GM18505 (cell line): ENCODE data around the gene TRIM72.
"Not testable (repeated sequence)": the region's sequence is repeated elsewhere in the genome, so short reads cannot be mapped to it uniquely, and the experiment has no call there.

Source experiments
- ATAC-seq: cut with Tn5 transposase; IDR thresholded peaks from one replicate; pipeline ENCODE4 v1.9.1; 2021; ENCODE audit not compliant: unreplicated experiment
- POLR2A ChIP-seq: IDR thresholded peaks from 4 replicates; pipeline ENCODE4 v1.6.1; 2011; ENCODE audit warnings: borderline replicate concordance; ENCODE audit not compliant: insufficient read depth, insufficient read length; ENCODE audit errors: extremely low read depth

The TRIM72 gene

DNA sequence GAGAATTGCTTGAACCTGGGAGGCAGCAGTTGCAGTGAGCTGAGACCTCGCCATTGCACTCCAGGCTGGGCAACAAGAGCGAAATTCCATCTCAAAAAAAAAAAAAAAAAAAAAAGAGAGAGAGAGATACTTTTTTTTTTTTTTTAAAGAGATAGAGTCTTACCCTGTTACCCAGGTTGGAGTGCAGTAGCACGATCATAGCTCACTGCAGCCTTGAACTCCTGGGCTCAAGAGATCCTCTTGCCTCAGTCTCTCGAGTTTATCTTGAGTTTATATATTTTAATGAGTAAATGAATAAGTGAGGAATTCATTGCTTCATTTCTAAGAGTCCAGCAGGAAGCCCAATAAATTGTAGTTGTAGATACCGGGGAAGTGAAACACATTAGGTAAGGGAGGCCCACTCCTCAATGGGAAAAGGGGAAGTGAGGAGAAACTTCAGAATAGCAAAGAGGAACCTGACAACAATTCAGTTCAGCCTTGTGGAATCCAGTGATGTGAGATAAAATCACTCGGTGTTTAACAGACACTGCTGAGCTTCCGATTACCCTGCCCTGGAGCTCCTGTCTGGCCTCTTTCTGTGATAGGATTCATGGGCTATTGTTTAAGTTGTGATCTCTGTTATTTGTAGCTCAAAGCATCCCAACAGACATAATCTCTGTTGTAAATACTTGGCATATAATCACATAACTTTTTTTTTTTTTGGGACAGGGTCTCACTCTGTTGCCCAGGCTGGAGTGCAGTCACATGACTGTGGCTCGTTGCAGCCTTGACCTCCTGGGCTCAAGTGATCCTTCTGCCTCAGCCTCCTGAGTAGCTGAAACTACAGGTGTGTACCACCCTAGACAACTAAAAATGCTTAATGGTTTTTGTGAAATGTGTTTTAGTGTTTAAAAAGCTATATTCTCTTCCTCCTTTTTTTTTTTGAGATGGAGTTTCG, 30.1 kb downstream of the TRIM72 start:
- ATAC-seq, result peak; percentile 61
- no peak for TF ChIP-seq POLR2A

DNA sequence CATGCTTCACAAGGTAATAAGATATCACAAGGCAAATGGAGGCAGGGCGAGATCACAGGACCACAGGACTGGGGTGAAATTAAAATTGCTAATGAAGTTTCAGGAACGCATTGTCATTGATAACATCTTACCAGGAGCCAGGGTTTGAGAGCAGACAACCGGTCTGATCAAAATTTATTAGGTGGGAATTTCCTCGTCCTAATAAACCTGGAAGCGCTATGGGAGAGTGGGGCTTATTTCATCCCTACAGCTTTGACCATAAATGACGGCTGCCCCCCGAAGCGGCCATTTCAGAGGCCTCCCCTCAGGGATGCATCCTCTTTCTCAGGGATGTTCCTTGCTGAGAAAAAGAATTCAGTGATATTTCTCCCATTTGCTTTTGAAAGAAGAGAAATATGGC, 31.7 kb downstream of the TRIM72 start:
- not testable (repeated sequence) for ATAC-seq

- no peak for ATAC-seq
- no peak for TF ChIP-seq POLR2A
Observed at GRCh38 chr16:31246296-31246695, 32.4 kb downstream of the TRIM72 start.

DNA sequence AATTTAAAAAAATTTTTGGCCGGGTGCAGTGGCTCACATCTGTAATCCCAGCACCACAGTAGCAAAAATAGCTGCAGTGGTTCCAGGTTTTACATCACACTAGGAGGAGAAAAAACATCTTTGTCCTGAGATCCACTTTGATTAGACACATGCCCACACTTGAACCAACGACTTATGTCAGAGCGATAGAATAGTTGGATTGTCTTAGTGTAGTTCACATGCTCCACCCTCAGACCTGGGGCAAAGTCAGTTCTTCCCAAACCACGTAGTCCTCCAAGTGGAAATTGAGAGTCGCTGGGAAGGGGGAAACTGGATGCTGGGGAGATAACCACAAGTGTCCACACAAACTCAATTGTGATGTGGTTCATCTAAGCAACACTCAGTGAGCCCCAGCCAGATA, 34.4 kb downstream of the TRIM72 start:
- no peak for ATAC-seq
- no peak for TF ChIP-seq POLR2A

DNA sequence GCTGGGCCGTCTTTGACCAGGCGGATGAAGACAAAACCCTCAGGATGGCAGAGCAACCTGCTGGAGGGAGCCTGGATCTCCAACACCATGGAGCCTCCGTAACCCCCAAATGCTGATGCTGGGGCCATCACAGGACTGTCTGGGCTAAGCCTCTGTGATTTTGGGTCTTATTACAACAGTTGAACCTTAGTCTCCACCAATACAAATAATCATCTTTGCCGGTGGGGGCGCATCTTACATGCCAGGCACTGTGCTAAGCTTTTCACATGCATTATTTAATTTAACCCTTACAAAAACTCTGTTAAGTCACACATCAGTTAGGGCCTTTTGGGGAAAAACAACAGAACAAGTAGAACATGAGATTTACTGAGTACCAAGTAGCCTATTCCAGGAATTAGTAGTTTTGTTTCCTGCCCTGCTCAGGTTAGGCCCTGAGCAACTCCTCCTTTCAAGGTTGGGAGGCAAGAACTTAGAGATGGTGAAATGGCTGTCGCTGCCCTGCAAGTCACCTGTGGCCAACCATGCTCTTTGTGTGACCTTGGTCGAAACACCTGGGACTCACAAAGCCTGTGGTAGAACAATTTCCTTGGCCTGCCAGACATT, 37.0 kb downstream of the TRIM72 start:
- no peak for ATAC-seq
- TF ChIP-seq POLR2A, result no peak

DNA sequence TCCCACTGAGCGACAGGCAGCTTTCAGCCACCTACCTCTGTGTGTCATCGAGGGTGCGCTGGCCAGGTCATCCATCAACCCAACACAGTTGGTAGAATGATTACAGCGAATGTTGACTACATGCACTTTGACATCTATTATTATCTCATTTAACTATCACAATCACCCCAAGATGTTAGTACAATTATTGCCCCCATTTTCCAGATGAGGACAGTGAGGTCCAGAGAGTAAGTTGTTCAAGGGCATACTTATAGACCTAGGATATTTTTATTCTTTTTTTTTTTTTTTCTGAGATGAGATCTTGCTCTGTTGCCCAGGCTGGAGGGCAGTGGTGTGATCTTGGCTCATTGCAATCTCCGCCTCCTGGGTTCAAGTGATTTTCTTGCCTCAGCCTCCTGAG, 37.5 kb downstream of the TRIM72 start:
- no peak for ATAC-seq
- no peak for TF ChIP-seq POLR2A

GRCh38 chr16:31253642-31254045, 39.7 kb downstream of the TRIM72 start:
- no peak for TF ChIP-seq POLR2A
- no peak for ATAC-seq

GRCh38 chr16:31256466-31256865, 42.5 kb downstream of the TRIM72 start:
- no peak for TF ChIP-seq POLR2A
- no peak for ATAC-seq

- no peak for TF ChIP-seq POLR2A
- no peak for ATAC-seq
Observed at GRCh38 chr16:31258366-31258765, 44.4 kb downstream of the TRIM72 start.

DNA sequence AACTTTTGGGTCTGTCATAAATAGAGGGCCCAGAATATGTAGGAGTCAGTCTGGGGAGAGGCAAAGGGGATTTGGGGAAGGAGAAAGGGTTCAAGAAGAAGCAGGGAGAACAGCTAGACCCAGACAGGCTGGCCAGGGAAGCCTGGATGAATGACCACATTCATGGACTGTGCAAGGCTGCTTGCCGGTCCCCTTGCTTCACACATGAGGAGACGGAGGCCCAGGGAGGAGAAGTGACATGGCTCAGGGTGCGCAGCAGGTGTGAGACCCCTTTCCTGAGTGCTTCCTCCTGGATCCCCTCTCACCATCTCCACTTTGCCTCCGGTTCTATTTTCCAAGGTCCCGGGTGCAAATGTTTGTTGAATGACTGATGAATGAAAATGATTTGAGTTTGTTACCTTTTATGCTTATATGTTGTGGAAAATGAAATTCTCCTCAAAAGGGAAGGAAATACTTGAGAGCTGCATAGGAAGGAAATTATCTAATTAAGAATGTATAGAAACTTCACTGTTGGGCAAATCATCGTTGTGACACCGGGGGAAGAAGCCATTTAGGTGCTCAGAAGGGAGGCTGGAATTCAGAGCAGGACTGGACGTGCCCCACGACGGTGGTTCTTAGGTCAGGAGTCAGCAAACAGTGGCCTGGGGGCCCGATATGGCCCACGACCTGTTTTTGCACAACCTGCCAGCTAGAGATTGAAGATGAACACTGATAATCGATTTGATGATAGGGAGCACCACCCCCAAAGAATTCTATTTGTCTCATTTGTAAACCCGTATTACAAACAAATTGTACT, 46.4 kb downstream of the TRIM72 start:
- no peak for TF ChIP-seq POLR2A
- no peak for ATAC-seq

GRCh38 chr16:31262084-31262483, 48.2 kb downstream of the TRIM72 start:
- no peak for ATAC-seq
- TF ChIP-seq POLR2A, result no peak

DNA sequence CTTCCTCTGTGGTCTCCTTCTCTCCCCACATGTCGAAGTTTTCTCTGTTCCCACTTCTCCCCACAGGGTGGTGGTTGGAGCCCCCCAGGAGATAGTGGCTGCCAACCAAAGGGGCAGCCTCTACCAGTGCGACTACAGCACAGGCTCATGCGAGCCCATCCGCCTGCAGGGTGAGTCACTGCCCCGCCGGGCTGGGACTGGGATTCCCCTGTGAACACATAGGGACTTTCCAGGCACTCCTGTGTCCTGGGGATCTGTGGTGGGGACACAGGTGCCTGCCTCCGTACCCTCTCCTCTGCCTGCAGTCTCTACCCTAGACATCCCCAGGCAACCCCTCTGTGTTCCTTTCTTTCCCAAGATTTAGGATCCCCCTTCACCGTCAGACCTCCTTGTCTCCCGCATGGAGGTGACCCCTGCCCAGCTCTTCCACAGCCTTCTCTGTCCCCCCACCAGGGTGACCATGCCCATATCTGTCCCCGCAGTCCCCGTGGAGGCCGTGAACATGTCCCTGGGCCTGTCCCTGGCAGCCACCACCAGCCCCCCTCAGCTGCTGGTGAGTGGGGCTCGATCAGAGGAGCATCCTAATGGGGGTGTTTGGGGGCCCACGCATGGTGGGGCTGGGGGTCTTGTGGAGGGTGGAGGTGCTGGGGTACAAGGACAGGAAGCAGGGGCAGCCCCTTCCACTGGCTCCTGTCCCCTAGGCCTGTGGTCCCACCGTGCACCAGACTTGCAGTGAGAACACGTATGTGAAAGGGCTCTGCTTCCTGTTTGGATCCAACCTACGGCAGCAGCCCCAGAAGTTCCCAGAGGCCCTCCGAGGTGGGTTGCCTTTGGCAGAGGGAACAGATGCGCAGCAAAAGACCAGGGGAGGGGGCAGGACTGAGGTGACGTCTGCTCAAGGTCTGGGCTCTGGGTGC, 51.7 kb downstream of the TRIM72 start:
- ATAC-seq, result peak; percentile 86
- TF ChIP-seq POLR2A, result peak; percentile 22

DNA sequence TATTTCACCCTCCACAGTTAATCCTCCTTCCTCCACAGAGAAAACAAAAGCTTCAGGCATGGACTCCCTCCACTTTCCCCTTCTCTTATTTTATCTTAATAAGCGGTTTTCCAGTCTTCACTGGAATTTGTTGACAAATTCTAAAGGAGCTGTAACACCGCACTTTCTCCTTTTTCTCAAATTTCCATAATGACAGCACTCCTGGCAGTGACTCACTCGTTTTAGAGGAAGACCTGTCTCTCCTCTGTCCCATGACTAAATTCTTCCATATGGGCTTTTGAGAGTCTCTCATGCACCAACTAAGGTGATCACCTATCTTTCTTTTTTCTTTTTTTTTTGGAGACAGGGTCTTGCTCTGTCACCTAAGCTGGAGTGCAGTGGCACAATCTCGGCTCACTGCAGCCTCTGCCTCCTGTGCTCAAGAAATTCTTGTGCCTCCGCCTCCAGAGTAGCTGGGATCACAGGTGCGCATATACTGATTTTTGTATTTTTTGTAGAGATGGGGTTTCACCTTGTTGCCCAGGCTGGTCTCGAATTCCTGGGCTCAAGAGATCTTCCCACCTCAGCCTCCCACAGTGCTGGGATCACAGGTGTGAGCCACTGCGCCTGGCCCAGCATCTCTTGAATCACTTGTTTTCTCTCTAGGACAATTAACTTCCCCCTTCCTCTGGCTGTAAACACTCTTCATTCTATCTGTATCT, 53.6 kb downstream of the TRIM72 start:
- no peak for ATAC-seq
- no peak for TF ChIP-seq POLR2A

- ATAC-seq, result no peak
- no peak for TF ChIP-seq POLR2A
Observed at GRCh38 chr16:31268033-31268365, 54.1 kb downstream of the TRIM72 start.
